Measurements from ENCODE around the gene PSMB7. TPM values are rescaled to one million over a fixed set of nuclear protein-coding genes. Genes with fewer than 3 reads are reported as not detected.

PSMB7 gene
- 172 TPM for total RNA-seq

DNA sequence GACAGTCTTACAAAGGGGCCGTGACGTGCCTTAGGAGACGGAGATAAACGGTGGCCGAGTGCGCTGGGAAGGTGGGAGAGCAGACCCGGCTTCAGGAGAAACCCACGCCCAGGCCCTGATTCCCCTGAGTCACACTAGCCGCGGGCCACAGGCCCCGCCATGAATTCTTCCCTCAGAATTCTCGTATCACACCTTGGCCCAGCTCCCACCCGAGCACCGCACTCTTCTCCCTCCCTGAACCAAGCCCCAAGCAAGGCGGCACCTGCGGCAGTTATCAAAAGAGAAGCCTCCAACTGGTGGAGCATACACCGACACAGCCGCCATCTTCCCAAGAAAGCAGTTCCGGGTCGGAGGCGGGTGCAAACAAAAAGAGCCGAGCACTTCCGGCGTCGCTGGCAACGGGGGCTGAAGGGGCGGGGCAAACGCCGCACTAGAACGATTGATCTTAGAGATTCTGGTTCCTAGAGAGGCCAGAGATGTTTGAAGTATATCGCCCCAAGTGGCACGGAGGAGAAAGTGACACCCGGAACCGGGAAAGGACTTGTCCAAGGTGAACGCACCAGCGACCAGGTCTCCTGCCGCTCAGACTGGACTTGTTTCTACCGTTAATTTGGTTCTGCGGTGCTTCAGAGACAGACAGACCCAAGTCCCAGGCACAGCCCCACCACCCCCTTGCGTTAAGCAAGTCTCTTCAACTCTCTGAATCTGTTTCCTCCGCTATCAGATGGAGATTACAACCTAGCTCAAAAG lies at the start of gene PSMB7:
TSS of gene PSMB7 (minus strand) at position 341 of the 750 bp plus-strand sequence. CDS start at position 324, 17 bp downstream.

DNA sequence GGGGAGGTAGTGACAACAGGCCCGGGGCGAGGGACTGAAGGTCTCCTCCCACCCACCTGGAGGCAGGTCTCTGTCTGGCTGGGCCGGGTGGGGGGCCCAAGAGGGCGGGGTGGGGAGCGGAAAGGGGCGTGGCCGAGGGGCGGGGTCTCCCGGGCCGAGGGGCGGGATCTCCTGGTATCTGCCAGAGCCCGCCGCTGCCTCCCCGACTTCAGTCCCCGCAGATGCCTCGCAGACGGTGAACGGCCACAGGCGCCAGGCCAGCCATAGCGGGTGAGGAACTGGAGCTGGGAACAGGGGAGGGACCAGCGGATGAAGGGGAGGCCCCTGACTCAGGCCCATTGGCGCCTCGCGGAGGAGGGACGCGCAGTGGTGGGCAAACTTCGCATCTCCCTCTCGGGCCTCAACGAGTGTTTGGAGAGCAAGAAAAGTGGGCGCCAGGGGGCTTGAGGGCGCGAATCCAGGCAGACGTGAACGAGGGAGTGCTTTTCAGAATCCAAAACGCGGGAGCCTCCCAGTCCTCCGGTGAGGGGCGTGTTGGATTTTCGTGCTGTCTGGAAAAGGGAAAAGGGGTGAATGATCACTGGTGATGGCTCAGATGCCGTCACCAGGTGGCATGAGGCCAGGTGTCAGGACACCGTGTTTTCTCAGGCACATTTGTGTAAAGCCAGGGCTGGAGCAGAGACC lies 35.1 kb upstream of the PSMB7 start, which contains the start of gene ADGRD2:
TSS of gene ADGRD2 (plus strand) at position 211 of the 684 bp plus-strand sequence. CDS start 1,216 bp downstream, outside the sequence.

Other genes starting within 250 kb of the PSMB7 start
- gene NEK6, start 157.5 kb downstream of the PSMB7 start, total RNA-seq, result 18.0 TPM
- gene ADGRD2, start 35.0 kb upstream of the PSMB7 start, total RNA-seq, result 0.46 TPM
- gene NR5A1, start 92.0 kb upstream of the PSMB7 start, total RNA-seq, result 0.69 TPM